ENCODE measurements around the gene MYH7B. TPM values are rescaled to one million over a fixed set of nuclear protein-coding genes. Genes with fewer than 3 reads are reported as not detected.

The MYH7B gene
- total RNA-seq, 4 donors from 2014 or later, result 0.41 to 3.0 (median 0.51) TPM; not detected in 1

GRCh38 chr20:34983995-34984735 is 28.5 kb downstream of the MYH7B start:
- no peak for DNase-seq
- intact Hi-C loops (cut with DNase I; ENCODE audit: low total_unique reads), result no loop called here
- Histone ChIP-seq H3K27me3 (peaks cover 0 to 6% of the 10 kb centered on the region in 2 donors), H3K27ac (no peak overlapping the region), H3K4me1 (no peaks in the 10 kb centered on the region), H3K36me3 (no peaks in the 10 kb centered on the region), H3K4me3 (no peak overlapping the region), H3K9me3 (no peaks in the 10 kb centered on the region)
- no peak for TF ChIP-seq POLR2A (IDR thresholded peaks at IDR 0.05)
- no peak for TF ChIP-seq CTCF (IDR thresholded peaks at IDR 0.05)

- H3K27ac ChIP-seq, result no peak overlapping the region
- intact Hi-C loops (cut with DNase I; ENCODE audit: low total_unique reads), result no loop called here
- H3K4me1 ChIP-seq, result no peaks in the 10 kb centered on the region
- peaks cover 0 to 6% of the 10 kb centered on the region in 2 donors for H3K27me3 ChIP-seq
- no peaks in the 10 kb centered on the region for H3K9me3 ChIP-seq
- no peaks in the 10 kb centered on the region for H3K36me3 ChIP-seq
- DNase-seq, result no peak
- H3K4me3 ChIP-seq, result no peak overlapping the region
- TF ChIP-seq POLR2A (IDR thresholded peaks at IDR 0.05) (no peak), CTCF (IDR thresholded peaks at IDR 0.05) (no peak)
Measured at GRCh38 chr20:34984756-34985261, 29.1 kb downstream of the MYH7B start.

GRCh38 chr20:34985461-34986310 is 30.0 kb downstream of the MYH7B start:
- Histone ChIP-seq H3K4me1 (no peaks in the 10 kb centered on the region), H3K9me3 (no peaks in the 10 kb centered on the region), H3K4me3 (no peak overlapping the region), H3K36me3 (no peaks in the 10 kb centered on the region), H3K27ac (no peak overlapping the region), H3K27me3 (peaks cover 0 to 6% of the 10 kb centered on the region in 2 donors)
- TF ChIP-seq POLR2A (IDR thresholded peaks at IDR 0.05), result no peak
- TF ChIP-seq CTCF (IDR thresholded peaks at IDR 0.05), result no peak
- intact Hi-C loops (cut with DNase I; ENCODE audit: low total_unique reads), result no loop called here
- no peak for DNase-seq

- no peaks in the 10 kb centered on the region for H3K36me3 ChIP-seq
- no peaks in the 10 kb centered on the region for H3K9me3 ChIP-seq
- no peaks in the 10 kb centered on the region for H3K4me1 ChIP-seq
- peaks cover 0 to 6% of the 10 kb centered on the region in 2 donors for H3K27me3 ChIP-seq
- H3K27ac ChIP-seq, result no peak overlapping the region
- intact Hi-C loops (cut with DNase I; ENCODE audit: low total_unique reads), result no loop called here
- no peak overlapping the region for H3K4me3 ChIP-seq
- DNase-seq, result no peak
- no peak for TF ChIP-seq CTCF (IDR thresholded peaks at IDR 0.05)
- TF ChIP-seq POLR2A (IDR thresholded peaks at IDR 0.05), result no peak
Measured at GRCh38 chr20:34986311-34987287, 30.9 kb downstream of the MYH7B start.

Measured in uterus (tissue), 4 donors.